Measurements from ENCODE around the gene NTM.

The NTM gene

GRCh38 chr11:131917634-131918384, 547.4 kb downstream of the NTM start:
- H3K4me2 ChIP-seq (ENCODE audit: low read length): no peak overlapping the region
- no peaks in the 10 kb centered on the region for H3F3A ChIP-seq (ENCODE audit: control insufficient read depth, insufficient read depth)
- H3K36me3 ChIP-seq (ENCODE audit: control insufficient read depth, low read length): no peaks in the 10 kb centered on the region
- TF ChIP-seq EZH2phosphoT487 (IDR thresholded peaks at IDR 0.05; ENCODE audit: borderline replicate concordance, low read length): no peak
- TF ChIP-seq CTCF (IDR thresholded peaks at IDR 0.05; ENCODE audit: low read depth, low read length, poor library complexity, severe bottlenecking): no peak
- H3K4me3 ChIP-seq (ENCODE audit: low read length): no peak overlapping the region
- no peaks in the 10 kb centered on the region for H3K9me3 ChIP-seq (ENCODE audit: control insufficient read depth, insufficient read depth, low read length)
- H4K20me1 ChIP-seq (ENCODE audit: control insufficient read depth, insufficient read depth, low read depth, low read length): no peaks in the 10 kb centered on the region
- H3K27ac ChIP-seq (ENCODE audit: low read depth, low read length): no peak overlapping the region
- H3K27me3 ChIP-seq (ENCODE audit: control insufficient read depth, low read length): no peaks in the 10 kb centered on the region
- no peaks in the 10 kb centered on the region for H3K4me1 ChIP-seq (ENCODE audit: control insufficient read depth, low read length)
- H3K9me2 ChIP-seq (replicated peaks; ENCODE audit: control insufficient read depth, low read length): no peaks in the 10 kb centered on the region
- H3K79me2 ChIP-seq (ENCODE audit: control insufficient read depth, low read length): no peaks in the 10 kb centered on the region

- Histone ChIP-seq H3K27ac (ENCODE audit: low read depth, low read length) (no peak overlapping the region), H3K27me3 (ENCODE audit: control insufficient read depth, low read length) (no peaks in the 10 kb centered on the region), H3K4me1 (ENCODE audit: control insufficient read depth, low read length) (no peaks in the 10 kb centered on the region), H3F3A (ENCODE audit: control insufficient read depth, insufficient read depth) (no peaks in the 10 kb centered on the region), H3K4me3 (ENCODE audit: low read length) (no peak overlapping the region), H4K20me1 (ENCODE audit: control insufficient read depth, insufficient read depth, low read depth, low read length) (no peaks in the 10 kb centered on the region), H3K36me3 (ENCODE audit: control insufficient read depth, low read length) (no peaks in the 10 kb centered on the region), H3K4me2 (ENCODE audit: low read length) (no peak overlapping the region), H3K9me3 (ENCODE audit: control insufficient read depth, insufficient read depth, low read length) (no peaks in the 10 kb centered on the region), H3K79me2 (ENCODE audit: control insufficient read depth, low read length) (no peaks in the 10 kb centered on the region), H3K9me2 (replicated peaks; ENCODE audit: control insufficient read depth, low read length) (no peaks in the 10 kb centered on the region)
- no peak for TF ChIP-seq EZH2phosphoT487 (IDR thresholded peaks at IDR 0.05; ENCODE audit: borderline replicate concordance, low read length)
- no peak for TF ChIP-seq CTCF (IDR thresholded peaks at IDR 0.05; ENCODE audit: low read depth, low read length, poor library complexity, severe bottlenecking)
Observed at GRCh38 chr11:131918663-131919062, 548.2 kb downstream of the NTM start.

- Histone ChIP-seq H4K20me1 (ENCODE audit: control insufficient read depth, insufficient read depth, low read depth, low read length) (no peaks in the 10 kb centered on the region), H3K4me2 (ENCODE audit: low read length) (no peak overlapping the region), H3K27ac (ENCODE audit: low read depth, low read length) (no peak overlapping the region)
Observed at GRCh38 chr11:131922220-131922619, 551.8 kb downstream of the NTM start.

More at GRCh38 chr11:131922220-131922619, 551.8 kb downstream of the NTM start:
- no peaks in the 10 kb centered on the region for H3K4me1 ChIP-seq (ENCODE audit: control insufficient read depth, low read length)
- H3K27me3 ChIP-seq (ENCODE audit: control insufficient read depth, low read length): no peaks in the 10 kb centered on the region
- no peaks in the 10 kb centered on the region for H3K9me3 ChIP-seq (ENCODE audit: control insufficient read depth, insufficient read depth, low read length)
- no peaks in the 10 kb centered on the region for H3K36me3 ChIP-seq (ENCODE audit: control insufficient read depth, low read length)
- no peaks in the 10 kb centered on the region for H3K79me2 ChIP-seq (ENCODE audit: control insufficient read depth, low read length)
- no peaks in the 10 kb centered on the region for H3K9me2 ChIP-seq (replicated peaks; ENCODE audit: control insufficient read depth, low read length)
- TF ChIP-seq CTCF (IDR thresholded peaks at IDR 0.05; ENCODE audit: low read depth, low read length, poor library complexity, severe bottlenecking) (no peak), EZH2phosphoT487 (IDR thresholded peaks at IDR 0.05; ENCODE audit: borderline replicate concordance, low read length) (no peak)
- H3K4me3 ChIP-seq (ENCODE audit: low read length): no peak overlapping the region
- no peaks in the 10 kb centered on the region for H3F3A ChIP-seq (ENCODE audit: control insufficient read depth, insufficient read depth)
